ENCODE results near the gene OR11G2.
"Not testable (repeated sequence)": the region's sequence is repeated elsewhere in the genome, so short reads cannot be mapped to it uniquely, and the experiment has no call there.

Gene OR11G2

GRCh38 chr14:20190596-20190995 lies at the start of gene OR11G2:
Gene OR11G2, plus strand, starts transcription at chr14:20190896. Its CDS starts 6,542 bp downstream, at chr14:20197438.
- no peak for DNase-seq (ENCODE audit: extremely low spot score)
- TF ChIP-seq, protein P1, sequence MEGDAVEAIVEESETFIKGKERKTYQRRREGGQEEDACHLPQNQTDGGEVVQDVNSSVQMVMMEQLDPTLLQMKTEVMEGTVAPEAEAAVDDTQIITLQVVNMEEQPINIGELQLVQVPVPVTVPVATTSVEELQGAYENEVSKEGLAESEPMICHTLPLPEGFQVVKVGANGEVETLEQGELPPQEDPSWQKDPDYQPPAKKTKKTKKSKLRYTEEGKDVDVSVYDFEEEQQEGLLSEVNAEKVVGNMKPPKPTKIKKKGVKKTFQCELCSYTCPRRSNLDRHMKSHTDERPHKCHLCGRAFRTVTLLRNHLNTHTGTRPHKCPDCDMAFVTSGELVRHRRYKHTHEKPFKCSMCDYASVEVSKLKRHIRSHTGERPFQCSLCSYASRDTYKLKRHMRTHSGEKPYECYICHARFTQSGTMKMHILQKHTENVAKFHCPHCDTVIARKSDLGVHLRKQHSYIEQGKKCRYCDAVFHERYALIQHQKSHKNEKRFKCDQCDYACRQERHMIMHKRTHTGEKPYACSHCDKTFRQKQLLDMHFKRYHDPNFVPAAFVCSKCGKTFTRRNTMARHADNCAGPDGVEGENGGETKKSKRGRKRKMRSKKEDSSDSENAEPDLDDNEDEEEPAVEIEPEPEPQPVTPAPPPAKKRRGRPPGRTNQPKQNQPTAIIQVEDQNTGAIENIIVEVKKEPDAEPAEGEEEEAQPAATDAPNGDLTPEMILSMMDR (IDR thresholded peaks at IDR 0.05; ENCODE audit: control extremely low read depth, extremely low read depth, low read depth, missing control alignments), result no peak
- ChIA-PET POLR2A (no interaction called here), CTCF (interaction anchor here (1.7 to 2.3 kb wide), 3 partner anchors 7 to 15 kb away, joined by 4 to 7 read pairs (median 5); no protein-coding TSS in a partner anchor)

GRCh38 chr14:20143911-20144310 lies 46.8 kb upstream of the OR11G2 start:
- TF ChIP-seq, protein P1 (IDR thresholded peaks at IDR 0.05; ENCODE audit: control extremely low read depth, extremely low read depth, low read depth, missing control alignments), result no peak
- no peak for DNase-seq (ENCODE audit: extremely low spot score)
- ChIA-PET CTCF (no interaction called here), POLR2A (no interaction called here)

DNA sequence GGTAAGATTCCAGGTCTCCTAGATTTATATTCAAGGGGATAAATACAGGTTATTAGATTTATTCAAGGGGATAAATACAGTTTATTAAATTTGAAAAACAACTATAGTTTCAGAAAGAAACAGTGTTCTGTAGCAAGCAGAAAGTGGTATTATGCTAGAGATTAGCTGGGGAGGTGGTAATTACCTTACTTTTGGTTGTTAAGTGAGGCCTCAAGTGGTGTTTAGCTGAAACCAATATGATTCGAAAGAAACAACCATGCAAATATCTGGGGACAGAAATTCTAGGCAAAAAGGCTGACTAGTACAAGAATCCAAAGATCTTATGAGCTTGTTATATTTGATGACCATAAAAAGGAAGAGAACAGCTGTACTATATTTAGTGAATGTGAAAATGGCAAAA lies 45.9 kb upstream of the OR11G2 start:
- TF ChIP-seq, protein P1 (IDR thresholded peaks at IDR 0.05; ENCODE audit: control extremely low read depth, extremely low read depth, low read depth, missing control alignments), result no peak
- no peak for DNase-seq (ENCODE audit: extremely low spot score)
- POLR2A ChIA-PET, result no interaction called here
- CTCF ChIA-PET, result interaction anchor here (1.3 kb wide), 1 partner anchor 11 kb away, joined by 3 read pairs; no protein-coding TSS in a partner anchor

GRCh38 chr14:20164462-20164861 lies 26.2 kb upstream of the OR11G2 start:
- TF ChIP-seq, protein P1 (IDR thresholded peaks at IDR 0.05; ENCODE audit: control extremely low read depth, extremely low read depth, low read depth, missing control alignments), result no peak
- ChIA-PET CTCF (no interaction called here), POLR2A (no interaction called here)
- no peak for DNase-seq (ENCODE audit: extremely low spot score)

DNA sequence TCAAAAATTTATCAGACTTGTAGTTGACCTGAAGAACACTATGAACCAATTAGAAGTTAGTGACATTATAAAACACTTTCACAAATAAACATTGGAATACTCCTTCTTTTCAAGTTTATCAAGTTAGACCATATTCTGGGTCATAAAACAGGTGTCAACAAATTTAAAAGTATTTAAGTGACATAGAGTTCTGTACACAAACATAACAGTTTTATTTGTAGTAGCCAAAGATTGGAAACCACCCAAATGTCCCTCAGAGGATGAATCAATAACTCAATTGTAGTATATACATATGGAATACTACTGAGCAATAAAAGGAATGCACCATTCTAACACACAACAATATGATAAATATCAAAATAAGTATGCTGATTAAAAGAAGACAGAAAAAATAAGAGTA lies 23.6 kb upstream of the OR11G2 start:
- CTCF ChIA-PET, result no interaction called here
- TF ChIP-seq, protein P1 (IDR thresholded peaks at IDR 0.05; ENCODE audit: control extremely low read depth, extremely low read depth, low read depth, missing control alignments), result no peak
- no peak for DNase-seq (ENCODE audit: extremely low spot score)
- POLR2A ChIA-PET, result no interaction called here

DNA sequence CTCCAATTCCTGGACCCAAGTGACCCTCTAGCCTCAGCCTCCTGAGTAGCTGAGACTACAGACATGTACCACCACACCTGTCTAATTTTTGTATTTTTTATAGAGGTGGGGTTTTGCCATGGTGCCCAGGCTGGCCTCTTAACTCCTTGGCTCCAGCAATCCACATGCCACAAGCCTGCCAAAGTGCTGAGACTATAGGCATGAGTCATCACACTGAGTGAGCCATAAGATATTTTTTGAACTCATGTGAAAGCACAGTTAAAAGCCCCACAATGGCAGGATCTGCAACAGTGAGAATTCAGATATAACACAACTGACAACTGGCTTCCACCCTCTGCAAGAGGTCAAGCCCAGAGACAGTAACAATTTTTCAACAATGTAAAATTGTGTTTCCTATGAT lies 20.8 kb upstream of the OR11G2 start:
- DNase-seq (ENCODE audit: extremely low spot score); CTCF ChIA-PET; POLR2A ChIA-PET: not testable (repeated sequence)

DNA sequence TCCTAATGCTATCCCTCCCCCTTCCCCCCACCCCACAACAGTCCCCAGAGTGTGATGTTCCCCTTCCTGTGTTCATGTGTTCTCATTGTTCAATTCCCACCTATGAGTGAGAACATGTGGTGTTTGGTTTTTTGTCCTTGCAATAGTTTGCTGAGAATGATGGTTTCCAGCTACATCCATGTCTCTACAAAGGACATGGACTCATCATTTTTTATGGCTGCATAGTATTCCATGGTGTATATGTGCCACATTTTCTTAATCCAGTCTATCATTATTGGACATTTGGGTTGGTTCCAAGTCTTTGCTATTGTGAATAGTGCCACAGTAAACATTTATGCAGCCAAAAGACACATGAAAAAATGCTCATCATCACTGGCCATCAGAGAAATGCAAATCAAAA lies 16.5 kb upstream of the OR11G2 start:
- POLR2A ChIA-PET; CTCF ChIA-PET; DNase-seq (ENCODE audit: extremely low spot score): not testable (repeated sequence)

- ChIA-PET CTCF (no interaction called here), POLR2A (no interaction called here)
- TF ChIP-seq, protein P1 (IDR thresholded peaks at IDR 0.05; ENCODE audit: control extremely low read depth, extremely low read depth, low read depth, missing control alignments), result no peak
- DNase-seq (ENCODE audit: extremely low spot score), result no peak
These were observed 14.4 kb upstream of the OR11G2 start for GRCh38 chr14:20176330-20176729.
